SK-N-SH (cell line): ENCODE data around the gene PRICKLE2. TPM values are rescaled to one million over a fixed set of nuclear protein-coding genes. Genes with fewer than 3 reads are reported as not detected.

Experiments
- CTCF ChIA-PET: fragments of 300-600, 350-600 bp; formaldehyde crosslinking; extraction: SDS; loops from one replicate; lab custom pipeline; 2021; lab: Yijun Ruan, JAX
- POLR2A ChIA-PET: fragments of 350-600 bp; sonication (Branson Sonifier 250); formaldehyde crosslinking; extraction: SDS; loops from one replicate; lab custom pipeline; 2020; ENCODE audit warnings: antibody characterized with exemption, inconsistent platforms; lab: Yijun Ruan, JAX
- DNase-seq: peaks from one replicate; pipeline ENCODE4 v3.0.0; 2012
- H2AFZ ChIP-seq: fragments of 200-600 bp; sonication (generic); 2 replicates; pipeline ENCODE4 v1.8.1; 2016; ENCODE audit warnings: antibody characterized with exemption, mild to moderate bottlenecking, low read depth
- H3F3A ChIP-seq: fragments of 200-600 bp; sonication (generic); replicated peaks from 2 replicates; pipeline ENCODE3; 2016; ENCODE audit warnings: antibody characterized with exemption, mild to moderate bottlenecking; ENCODE audit not compliant: insufficient read depth
- H3K27ac ChIP-seq, 2 experiments: fragments of 200-500 bp in 1 of 2; fragments of 200-600 bp in 1 of 2; sonication (Bioruptor generic) in 1 of 2; sonication (generic), shearing (Covaris generic) in 1 of 2; 2 replicates each; pipeline versions ENCODE4 v1.5.1 to v1.6.1; 2014 to 2016; ENCODE audit warnings: low read depth in 2 of 2, inconsistent platforms in 1 of 2, low read length in 1 of 2, mild to moderate bottlenecking in 1 of 2, mixed read lengths in 1 of 2
- H3K27me3 ChIP-seq: fragments of 200-600 bp; sonication (generic), shearing (Covaris generic); 2 replicates; pipeline ENCODE4 v1.6.1; 2016; ENCODE audit warnings: mixed run types; ENCODE audit not compliant: insufficient read depth
- H3K36me3 ChIP-seq, 2 experiments: fragments of 200-500 bp in 1 of 2; fragments of 200-600 bp in 1 of 2; sonication (Bioruptor generic) in 1 of 2; sonication (generic) in 1 of 2; replicated peaks in 1 of 2; 2 replicates each; pipeline versions ENCODE3 to v1.5.1; 2014 to 2016; ENCODE audit warnings: low read length in 1 of 2, mild to moderate bottlenecking in 1 of 2; ENCODE audit not compliant: insufficient read depth in 2 of 2, control insufficient read depth in 1 of 2
- H3K4me1 ChIP-seq, 2 experiments: fragments of 200-500 bp in 1 of 2; fragments of 200-600 bp in 1 of 2; sonication (Bioruptor generic) in 1 of 2; sonication (generic), shearing (Covaris generic) in 1 of 2; 2 replicates each; pipeline versions ENCODE4 v1.5.1 to v1.6.1; 2014 to 2016; ENCODE audit warnings: low read depth in 1 of 2, low read length in 1 of 2, mixed run types in 1 of 2; ENCODE audit not compliant: insufficient read depth in 2 of 2, control insufficient read depth in 1 of 2
- H3K4me2 ChIP-seq: fragments of 200-600 bp; sonication (generic), shearing (Covaris generic); 2 replicates; pipeline ENCODE4 v1.6.1; 2017; ENCODE audit warnings: mixed run types
- H3K4me3 ChIP-seq, 2 experiments: fragments of 200-500 bp in 1 of 2; fragments of 200-600 bp in 1 of 2; sonication (Bioruptor generic) in 1 of 2; sonication (generic), shearing (Covaris generic) in 1 of 2; 2 replicates each; pipeline versions ENCODE4 v1.5.1 to v1.8.1; 2014 to 2016; ENCODE audit warnings: low read depth in 2 of 2, inconsistent platforms in 1 of 2, low read length in 1 of 2, mild to moderate bottlenecking in 1 of 2, mixed read lengths in 1 of 2, moderate library complexity in 1 of 2
- H3K79me2 ChIP-seq: fragments of 200-600 bp; sonication (generic); 2 replicates; pipeline ENCODE4 v1.8.1; 2017; ENCODE audit warnings: mild to moderate bottlenecking; ENCODE audit not compliant: insufficient read depth
- H3K9ac ChIP-seq: fragments of 200-600 bp; sonication (generic); 2 replicates; pipeline ENCODE4 v1.6.1; 2017; ENCODE audit warnings: mixed run types
- H3K9me2 ChIP-seq: fragments of 200-600 bp; sonication (generic); 2 replicates; pipeline ENCODE4 v1.6.1; 2017; ENCODE audit warnings: mixed run types
- H3K9me3 ChIP-seq: fragments of 200-600 bp; sonication (generic); 2 replicates; pipeline ENCODE4 v1.6.1; 2017; ENCODE audit warnings: mixed run types, mild to moderate bottlenecking, moderate library complexity
- H4K20me1 ChIP-seq: fragments of 200-600 bp; sonication (generic); 2 replicates; pipeline ENCODE4 v1.6.1; 2017; ENCODE audit warnings: mild to moderate bottlenecking, mixed run types; ENCODE audit not compliant: insufficient read depth
- CHD2 ChIP-seq: fragments of 150-350 bp; IDR thresholded peaks from 2 replicates; pipeline ENCODE4 v1.6.1; 2018; ENCODE audit warnings: low read length; ENCODE audit not compliant: partially characterized antibody
- EP300 ChIP-seq, 2 experiments: IDR thresholded peaks; 2 replicates each; pipeline versions ENCODE4 v1.4.0 to v1.6.1; 2012; ENCODE audit warnings: borderline replicate concordance in 1 of 2, low read depth in 1 of 2, low read length in 1 of 2
- EZH2phosphoT487 ChIP-seq: fragments of 200-600 bp; sonication (generic); IDR thresholded peaks from 2 replicates; pipeline ENCODE4 v1.6.1; 2017; ENCODE audit warnings: low read depth, mixed run types, mild to moderate bottlenecking, antibody characterized with exemption, moderate library complexity, borderline replicate concordance
- GATA2 ChIP-seq: sonication (generic); formaldehyde crosslinking; IDR thresholded peaks from 2 replicates; pipeline ENCODE4 v1.5.0; 2020; ENCODE audit warnings: mild to moderate bottlenecking, missing genetic modification reagents
- RFX5 ChIP-seq: IDR thresholded peaks from 2 replicates; pipeline ENCODE4 v1.6.1; 2012; ENCODE audit warnings: mild to moderate bottlenecking, improper control_type of control experiment, low read length
- TAF1 ChIP-seq: IDR thresholded peaks from 2 replicates; pipeline ENCODE4 v1.6.1; 2012; ENCODE audit warnings: low read depth, mild to moderate bottlenecking, low read length, moderate library complexity, borderline replicate concordance
- YY1 ChIP-seq: IDR thresholded peaks from 2 replicates; pipeline ENCODE4 v1.4.0; 2012; ENCODE audit warnings: low read depth, mild to moderate bottlenecking
- WGBS: methylation state at CpG from one replicate; pipeline ENCODE4 v1.1.6; 2017; ENCODE audit warnings: low lambda C conversion rate; 5-methylcytosine and 5-hydroxymethylcytosine counted together
- polyA plus RNA-seq, 3 experiments: library from polyadenylated mRNA; depleted of rRNA; stranded (reverse); fragments of >200 nt; gene quantifications; 2 replicates each; pipeline ENCODE4 v1.2.3, GENCODE V29; 2012
- TF ChIP-seq, protein P1 (sequence below): fragments of 150-350 bp; IDR thresholded peaks from 2 replicates; pipeline ENCODE4 v1.6.1; 2016; ENCODE audit warnings: mild to moderate bottlenecking, low read depth, low read length
- TF ChIP-seq, protein P2 (sequence below): IDR thresholded peaks from 2 replicates; pipeline ENCODE4 v1.6.1; 2012; ENCODE audit warnings: mild to moderate bottlenecking, low read depth, low read length, moderate library complexity
- TF ChIP-seq, protein P3 (sequence below): IDR thresholded peaks from 2 replicates; pipeline ENCODE4 v1.4.0; 2012; ENCODE audit warnings: low read depth, borderline replicate concordance

PRICKLE2 gene
- polyA plus RNA-seq, 1 of the 3 experiments (the other 2 are of a cell fraction) = 0.67 TPM

DNA sequence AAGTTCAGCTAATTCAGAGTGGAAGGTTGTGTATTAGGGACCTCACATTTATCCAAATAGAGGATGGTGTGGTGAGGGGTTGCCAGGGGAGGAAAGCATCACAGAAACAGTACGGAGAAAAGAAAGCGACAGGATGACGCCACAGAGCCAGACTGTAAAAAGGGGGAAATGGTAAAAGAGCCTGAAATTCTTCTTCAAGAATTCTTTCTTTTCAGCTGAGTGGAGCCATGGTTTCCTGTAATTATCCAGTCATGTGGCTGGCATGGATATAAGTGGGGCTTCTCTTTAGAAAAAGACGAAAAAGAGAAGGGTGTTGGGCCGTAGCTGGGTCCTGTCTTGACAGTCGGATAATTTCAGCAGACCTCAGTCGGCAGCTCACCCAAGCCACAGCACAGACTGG lies 177.5 kb downstream of the PRICKLE2 start:
- Histone ChIP-seq H3K4me3 (no peak overlapping the region), H3K36me3 (no peaks in the 10 kb centered on the region), H3F3A (no peaks in the 10 kb centered on the region), H3K79me2 (no peaks in the 10 kb centered on the region), H3K9ac (no peak overlapping the region), H3K9me2 (no peaks in the 10 kb centered on the region), H3K4me1 (no peaks in the 10 kb centered on the region), H4K20me1 (no peaks in the 10 kb centered on the region), H3K27ac (no peak overlapping the region), H3K4me2 (no peak overlapping the region), H3K9me3 (no peaks in the 10 kb centered on the region), H2AFZ (peak overlapping the region; percentile 42; the same call in 1 of the 2 replicates), H3K27me3 (no peaks in the 10 kb centered on the region)
- 96% methylated on average over 7 of the region's 7 CpGs for WGBS
- POLR2A ChIA-PET = no interaction called here
- TF ChIP-seq, protein P1, sequence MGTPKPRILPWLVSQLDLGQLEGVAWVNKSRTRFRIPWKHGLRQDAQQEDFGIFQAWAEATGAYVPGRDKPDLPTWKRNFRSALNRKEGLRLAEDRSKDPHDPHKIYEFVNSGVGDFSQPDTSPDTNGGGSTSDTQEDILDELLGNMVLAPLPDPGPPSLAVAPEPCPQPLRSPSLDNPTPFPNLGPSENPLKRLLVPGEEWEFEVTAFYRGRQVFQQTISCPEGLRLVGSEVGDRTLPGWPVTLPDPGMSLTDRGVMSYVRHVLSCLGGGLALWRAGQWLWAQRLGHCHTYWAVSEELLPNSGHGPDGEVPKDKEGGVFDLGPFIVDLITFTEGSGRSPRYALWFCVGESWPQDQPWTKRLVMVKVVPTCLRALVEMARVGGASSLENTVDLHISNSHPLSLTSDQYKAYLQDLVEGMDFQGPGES = no peak
- no peak for TF ChIP-seq RFX5
- TF ChIP-seq YY1 = no peak
- TF ChIP-seq, protein P2, sequence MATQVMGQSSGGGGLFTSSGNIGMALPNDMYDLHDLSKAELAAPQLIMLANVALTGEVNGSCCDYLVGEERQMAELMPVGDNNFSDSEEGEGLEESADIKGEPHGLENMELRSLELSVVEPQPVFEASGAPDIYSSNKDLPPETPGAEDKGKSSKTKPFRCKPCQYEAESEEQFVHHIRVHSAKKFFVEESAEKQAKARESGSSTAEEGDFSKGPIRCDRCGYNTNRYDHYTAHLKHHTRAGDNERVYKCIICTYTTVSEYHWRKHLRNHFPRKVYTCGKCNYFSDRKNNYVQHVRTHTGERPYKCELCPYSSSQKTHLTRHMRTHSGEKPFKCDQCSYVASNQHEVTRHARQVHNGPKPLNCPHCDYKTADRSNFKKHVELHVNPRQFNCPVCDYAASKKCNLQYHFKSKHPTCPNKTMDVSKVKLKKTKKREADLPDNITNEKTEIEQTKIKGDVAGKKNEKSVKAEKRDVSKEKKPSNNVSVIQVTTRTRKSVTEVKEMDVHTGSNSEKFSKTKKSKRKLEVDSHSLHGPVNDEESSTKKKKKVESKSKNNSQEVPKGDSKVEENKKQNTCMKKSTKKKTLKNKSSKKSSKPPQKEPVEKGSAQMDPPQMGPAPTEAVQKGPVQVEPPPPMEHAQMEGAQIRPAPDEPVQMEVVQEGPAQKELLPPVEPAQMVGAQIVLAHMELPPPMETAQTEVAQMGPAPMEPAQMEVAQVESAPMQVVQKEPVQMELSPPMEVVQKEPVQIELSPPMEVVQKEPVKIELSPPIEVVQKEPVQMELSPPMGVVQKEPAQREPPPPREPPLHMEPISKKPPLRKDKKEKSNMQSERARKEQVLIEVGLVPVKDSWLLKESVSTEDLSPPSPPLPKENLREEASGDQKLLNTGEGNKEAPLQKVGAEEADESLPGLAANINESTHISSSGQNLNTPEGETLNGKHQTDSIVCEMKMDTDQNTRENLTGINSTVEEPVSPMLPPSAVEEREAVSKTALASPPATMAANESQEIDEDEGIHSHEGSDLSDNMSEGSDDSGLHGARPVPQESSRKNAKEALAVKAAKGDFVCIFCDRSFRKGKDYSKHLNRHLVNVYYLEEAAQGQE = no peak
- no peak for TF ChIP-seq TAF1
- no peak for TF ChIP-seq CHD2
- no peak for TF ChIP-seq EP300 (IDR thresholded peaks at IDR 0.05; ENCODE audit: borderline replicate concordance in 1 of 2, low read depth in 1 of 2, low read length in 1 of 2)
- TF ChIP-seq, protein P3, sequence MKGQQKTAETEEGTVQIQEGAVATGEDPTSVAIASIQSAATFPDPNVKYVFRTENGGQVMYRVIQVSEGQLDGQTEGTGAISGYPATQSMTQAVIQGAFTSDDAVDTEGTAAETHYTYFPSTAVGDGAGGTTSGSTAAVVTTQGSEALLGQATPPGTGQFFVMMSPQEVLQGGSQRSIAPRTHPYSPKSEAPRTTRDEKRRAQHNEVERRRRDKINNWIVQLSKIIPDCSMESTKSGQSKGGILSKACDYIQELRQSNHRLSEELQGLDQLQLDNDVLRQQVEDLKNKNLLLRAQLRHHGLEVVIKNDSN = no peak
- TF ChIP-seq EZH2phosphoT487 = no peak
- CTCF ChIA-PET = interaction anchor here (3.0 kb wide), 1 partner anchor 17 kb away, joined by 10 read pairs; no protein-coding TSS in a partner anchor
- DNase-seq = no peak

DNA sequence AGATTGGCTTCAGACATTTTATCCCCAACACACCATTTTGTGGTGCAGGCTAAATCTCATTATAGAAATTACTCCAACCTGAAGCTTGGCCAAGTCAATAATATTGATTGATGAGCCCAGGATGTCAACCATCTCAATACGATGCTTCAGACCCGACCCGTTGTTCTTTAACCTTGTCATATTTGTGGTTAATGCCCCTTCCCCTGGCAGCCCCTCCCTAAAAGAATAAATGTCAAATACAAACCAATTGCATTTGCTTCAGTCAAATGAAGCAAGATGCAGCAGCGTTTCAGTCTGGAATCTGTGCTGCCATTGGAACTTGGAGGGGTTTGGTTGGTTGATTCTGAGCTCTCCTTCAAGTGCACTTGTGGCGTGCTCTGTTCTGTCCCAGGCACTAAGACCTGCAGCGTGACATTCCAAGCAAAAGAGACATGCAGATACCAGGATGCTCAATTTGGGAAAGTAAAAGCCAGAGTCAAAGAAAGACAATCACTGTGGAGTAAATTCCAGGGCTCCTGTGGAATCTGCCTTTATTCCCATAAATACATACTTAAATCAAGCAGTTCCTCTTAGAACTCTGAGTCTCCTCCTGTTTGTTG lies 178.2 kb downstream of the PRICKLE2 start:
- no peak for TF ChIP-seq GATA2 (CRISPR knock-in tag)
- H4K20me1 ChIP-seq = no peaks in the 10 kb centered on the region
- no peaks in the 10 kb centered on the region for H3K36me3 ChIP-seq
- no peaks in the 10 kb centered on the region for H3K9me2 ChIP-seq
- ChIA-PET CTCF (interaction anchor here (0.7 kb wide), 1 partner anchor 17 kb away, joined by 3 read pairs; no protein-coding TSS in a partner anchor), POLR2A (no interaction called here)
- no peaks in the 10 kb centered on the region for H3K27me3 ChIP-seq
- WGBS = 82% methylated on average over 6 of the region's 6 CpGs
- H3K27ac ChIP-seq = no peak overlapping the region
- no peak overlapping the region for H3K4me3 ChIP-seq
- no peaks in the 10 kb centered on the region for H3K9me3 ChIP-seq
- no peak for DNase-seq
- H3K4me2 ChIP-seq = no peak overlapping the region
- no peak overlapping the region for H3K9ac ChIP-seq
- H2AFZ ChIP-seq = no peak overlapping the region
- H3F3A ChIP-seq = no peaks in the 10 kb centered on the region
- H3K79me2 ChIP-seq = no peaks in the 10 kb centered on the region
- H3K4me1 ChIP-seq = no peaks in the 10 kb centered on the region
